ENCODE data around the gene TPSG1.

GRCh38 chr16:1210461-1210860 lies 14.6 kb downstream of the TPSG1 start:
- TF ChIP-seq CTCF (optimal IDR thresholded peaks at IDR 0.05 in 1 of 3, IDR thresholded peaks at IDR 0.05 in 1 of 3, conservative IDR thresholded peaks at IDR 0.05 in 1 of 3; ENCODE audit: extremely low read depth in 1 of 3, insufficient read depth in 2 of 3, low read length in 3 of 3) (no peak), EZH2 (IDR thresholded peaks at IDR 0.05; ENCODE audit: low read length) (no peak)
